ENCODE data around the gene TBCK. TPM values are rescaled to one million over a fixed set of nuclear protein-coding genes. Genes with fewer than 3 reads are reported as not detected.

The TBCK gene
- total and polyA plus RNA-seq, 2 of the 8 experiments (the other 6 are each of a cell fraction or from before 2014, with no cell fraction given): 10.2 to 18.7 TPM

GRCh38 chr4:106149026-106149425 is 167.0 kb downstream of the TBCK start:
- Histone ChIP-seq H3K14ac (ENCODE audit: insufficient read length) (no peak overlapping the region), H2BK12ac (ENCODE audit: low read depth, low read length) (no peak overlapping the region), H3K56ac (replicated peaks; ENCODE audit: insufficient read length, low read depth, low read length) (no peak overlapping the region), H3K36me3 (ENCODE audit: control insufficient read depth in 2 of 4, insufficient read depth in 4 of 4, low read length in 3 of 4) (no peaks in the 10 kb centered on the region), H3K9ac (replicated peaks in 1 of 4; ENCODE audit: extremely low read depth in 1 of 4, low read depth in 3 of 4, low read length in 3 of 4) (no peak overlapping the region), H3K79me2 (ENCODE audit: control insufficient read depth in 1 of 2, insufficient read depth in 2 of 2, low read length in 2 of 2) (no peaks in the 10 kb centered on the region), H2BK120ac (replicated peaks; ENCODE audit: low read depth, low read length) (no peak overlapping the region), H2BK5ac (ENCODE audit: low read depth, low read length) (no peak overlapping the region), H4K5ac (ENCODE audit: insufficient read length, low read depth, low read length) (no peak overlapping the region), H2BK15ac (ENCODE audit: low read length) (no peak overlapping the region), H2AFZ (ENCODE audit: low read length) (no peak overlapping the region), H4K91ac (replicated peaks; ENCODE audit: insufficient read length, low read length) (no peak overlapping the region), H4K8ac (ENCODE audit: extremely low read depth, insufficient read depth, low read length) (no peak overlapping the region), H4K20me1 (replicated peaks in 1 of 2; ENCODE audit: control insufficient read depth in 1 of 2, insufficient read depth in 2 of 2, low read length in 2 of 2) (no peaks in the 10 kb centered on the region), H3K23me2 (ENCODE audit: low read depth, low read length) (no peaks in the 10 kb centered on the region), H3K4me2 (ENCODE audit: insufficient read depth in 1 of 2, low read depth in 2 of 2, low read length in 2 of 2) (no peak overlapping the region), H2AK5ac (ENCODE audit: low read depth, low read length) (no peak overlapping the region), H2BK20ac (ENCODE audit: low read length) (no peak overlapping the region), H3K23ac (ENCODE audit: insufficient read length) (no peak overlapping the region), H3K27ac (ENCODE audit: low read depth, low read length) (no peak overlapping the region), H3K4me1 (replicated peaks in 1 of 4; ENCODE audit: control insufficient read depth in 3 of 4, insufficient read depth in 4 of 4, low read length in 3 of 4) (no peaks in the 10 kb centered on the region), H3K4ac (replicated peaks; ENCODE audit: insufficient read length, low read depth, low read length) (no peak overlapping the region), H3K79me1 (ENCODE audit: low read depth, low read length) (no peaks in the 10 kb centered on the region), H3K27me3 (replicated peaks in 1 of 4; ENCODE audit: control insufficient read depth in 3 of 4, extremely low read depth in 1 of 4, insufficient read depth in 3 of 4, low read length in 3 of 4) (no peaks in the 10 kb centered on the region), H3K9me3 (ENCODE audit: insufficient read depth in 2 of 2, low read depth in 1 of 2, low read length in 1 of 2) (peaks cover 3 to 6% of the 10 kb centered on the region in 2 experiments; a peak in 1 of 4 replicates), H3K4me3 (ENCODE audit: extremely low read depth in 1 of 4, insufficient read depth in 2 of 4, low read depth in 3 of 4, low read length in 4 of 4) (no peak overlapping the region), H3K18ac (ENCODE audit: extremely low read depth, low read length) (no peak overlapping the region)
- no peak for FAIRE-seq
- CTCF ChIA-PET (ENCODE audit: partially characterized antibody): no interaction called here
- 90% methylated on average over 1 of the region's 1 CpG; no CpG with 5 or more reads in 1 of the 2 experiments for WGBS, 2 experiments (ENCODE audit: extremely low coverage in 1 of 2, insufficient coverage in 1 of 2, insufficient read length in 1 of 2, insufficient replicate concordance in 2 of 2, low coverage in 1 of 2, low lambda C conversion rate in 2 of 2, missing lambda C conversion rate in 1 of 2)
- no peak for DNase-seq (ENCODE audit: low read depth in 1 of 2, low spot score in 2 of 2)
- POLR2A ChIA-PET (ENCODE audit: partially characterized antibody): no interaction called here
- TF ChIP-seq ATF2 (IDR thresholded peaks at IDR 0.05; ENCODE audit: low read length): no peak
- no peak for TF ChIP-seq SUZ12 (IDR thresholded peaks at IDR 0.05; ENCODE audit: low read length)
- no peak for TF ChIP-seq SP1 (IDR thresholded peaks at IDR 0.05; ENCODE audit: low read depth, low read length)
- TF ChIP-seq SIX5 (IDR thresholded peaks at IDR 0.05; ENCODE audit: low read depth, low read length): no peak
- no peak for TF ChIP-seq ZNF274 (IDR thresholded peaks at IDR 0.05; ENCODE audit: borderline replicate concordance, extremely low read depth, low read length)
- no peak for TF ChIP-seq RXRA (IDR thresholded peaks at IDR 0.05; ENCODE audit: insufficient read depth, low read depth, low read length)
- no peak for TF ChIP-seq EGR1 (IDR thresholded peaks at IDR 0.05; ENCODE audit: borderline replicate concordance, low read depth, low read length)
- TF ChIP-seq CTBP2 (IDR thresholded peaks at IDR 0.05; ENCODE audit: borderline replicate concordance, insufficient read depth, insufficient read length, low read length): no peak
- TF ChIP-seq RAD21 (IDR thresholded peaks at IDR 0.05 in 1 of 2, conservative IDR thresholded peaks at IDR 0.05 in 1 of 2; ENCODE audit: low read depth in 2 of 2, low read length in 2 of 2): no peak
- TF ChIP-seq PHF8 (conservative IDR thresholded peaks at IDR 0.05; ENCODE audit: low read depth, low read length): no peak
- no peak for TF ChIP-seq TEAD4 (IDR thresholded peaks at IDR 0.05; ENCODE audit: low read depth, low read length)
- TF ChIP-seq KDM1A (IDR thresholded peaks at IDR 0.05; ENCODE audit: borderline replicate concordance, low read length): no peak
- no peak for TF ChIP-seq SRF (IDR thresholded peaks at IDR 0.05; ENCODE audit: low read depth, low read length)
